Retinal pigment epithelial cell (primary cell): Measurements from ENCODE around the gene CDHR2.

Experiments
- DNase-seq: peaks from one replicate; pipeline ENCODE4 v3.0.0-alpha.2; 2010; ENCODE audit warnings: low read depth
- H3K4me3 ChIP-seq: 2 replicates; pipeline ENCODE4 v1.5.1; 2011; ENCODE audit warnings: mild to moderate bottlenecking, low read length, control low read depth, moderate library complexity
- CTCF ChIP-seq: conservative IDR thresholded peaks from 2 replicates; pipeline ENCODE4 v1.5.1; 2011; ENCODE audit warnings: low read depth, low read length, control low read depth, inconsistent platforms

CDHR2 gene

GRCh38 chr5:176557846-176558245, 8.7 kb downstream of the CDHR2 start:
- H3K4me3 ChIP-seq = no peak overlapping the region
- TF ChIP-seq CTCF = no peak
- no peak for DNase-seq

DNA sequence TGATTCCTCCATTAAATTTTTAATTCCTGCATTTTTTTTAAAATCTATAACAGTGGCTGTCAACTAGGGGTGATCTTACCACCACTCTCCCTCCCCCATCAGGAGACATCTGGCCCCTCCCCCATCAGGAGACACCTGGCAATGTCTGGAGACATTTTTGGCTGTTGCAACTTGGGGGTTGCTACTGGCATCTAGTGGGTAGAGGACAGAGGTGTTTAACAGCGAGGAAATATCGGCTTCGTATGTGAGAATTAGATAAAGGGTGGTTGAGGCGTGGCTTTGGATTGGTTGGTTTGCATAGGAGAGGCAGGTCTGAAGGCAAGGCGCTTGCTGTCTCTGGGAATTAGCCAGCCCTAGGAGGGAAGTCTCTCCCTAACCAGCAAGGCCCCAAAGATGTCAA, 10.5 kb downstream of the CDHR2 start:
- DNase-seq = no peak
- TF ChIP-seq CTCF = no peak
- no peak overlapping the region for H3K4me3 ChIP-seq

GRCh38 chr5:176560364-176560763, 11.2 kb downstream of the CDHR2 start:
- no peak for DNase-seq
- no peak overlapping the region for H3K4me3 ChIP-seq
- no peak for TF ChIP-seq CTCF

DNA sequence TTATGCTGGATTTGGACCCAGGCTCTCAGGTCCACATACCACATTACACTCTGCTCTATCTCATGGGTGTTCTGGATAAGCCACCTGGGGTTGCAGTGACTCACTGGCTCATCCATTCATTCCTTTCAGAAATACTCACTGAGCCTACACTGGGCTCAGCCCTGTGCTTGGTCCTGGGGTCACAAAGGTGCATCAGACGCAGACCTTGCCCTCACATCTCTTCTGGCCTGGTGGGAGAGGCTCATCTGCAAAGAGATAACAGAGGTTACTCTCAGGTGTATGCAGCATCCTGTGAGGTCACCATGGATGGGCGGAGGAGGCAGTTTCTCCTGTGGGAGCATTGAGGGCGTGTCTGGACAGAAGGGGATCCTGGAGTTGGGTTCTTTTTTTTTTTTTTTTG, 12.1 kb downstream of the CDHR2 start:
- DNase-seq = no peak
- TF ChIP-seq CTCF = no peak
- no peak overlapping the region for H3K4me3 ChIP-seq

- DNase-seq = no peak
- H3K4me3 ChIP-seq = no peak overlapping the region
- TF ChIP-seq CTCF = no peak
Observed at GRCh38 chr5:176562189-176562588, 13.0 kb downstream of the CDHR2 start.

- no peak for TF ChIP-seq CTCF
- H3K4me3 ChIP-seq = no peak overlapping the region
- DNase-seq = no peak
Observed at GRCh38 chr5:176564002-176564401, 14.9 kb downstream of the CDHR2 start.

- H3K4me3 ChIP-seq = no peak overlapping the region
- no peak for DNase-seq
- TF ChIP-seq CTCF = no peak
Observed at GRCh38 chr5:176565760-176566288, 16.7 kb downstream of the CDHR2 start.
